Endometrial microvascular endothelial cells (primary cell): ENCODE data around the gene NBPF6. TPM values are rescaled to one million over a fixed set of nuclear protein-coding genes. Genes with fewer than 3 reads are reported as not detected.
"Not testable (repeated sequence)": the region's sequence is repeated elsewhere in the genome, so short reads cannot be mapped to it uniquely, and the experiment has no call there.

ENCODE experiments used
- in situ Hi-C: cut with HindIII; loops from 2 replicates; pipeline ENCODE4 v1.10.0; 2017; ENCODE audit warnings: low sequenced_read_pairs, low pct_unique_long_range_greater_than_20kb; ENCODE audit errors: inconsistent ontology term
- total RNA-seq: library from RNA; depleted of rRNA; stranded (reverse); fragments of >200 nt; gene quantifications from one replicate; pipeline ENCODE4 v1.2.3, GENCODE V29; 2015; ENCODE audit errors: inconsistent ontology term

The NBPF6 gene, protein sequence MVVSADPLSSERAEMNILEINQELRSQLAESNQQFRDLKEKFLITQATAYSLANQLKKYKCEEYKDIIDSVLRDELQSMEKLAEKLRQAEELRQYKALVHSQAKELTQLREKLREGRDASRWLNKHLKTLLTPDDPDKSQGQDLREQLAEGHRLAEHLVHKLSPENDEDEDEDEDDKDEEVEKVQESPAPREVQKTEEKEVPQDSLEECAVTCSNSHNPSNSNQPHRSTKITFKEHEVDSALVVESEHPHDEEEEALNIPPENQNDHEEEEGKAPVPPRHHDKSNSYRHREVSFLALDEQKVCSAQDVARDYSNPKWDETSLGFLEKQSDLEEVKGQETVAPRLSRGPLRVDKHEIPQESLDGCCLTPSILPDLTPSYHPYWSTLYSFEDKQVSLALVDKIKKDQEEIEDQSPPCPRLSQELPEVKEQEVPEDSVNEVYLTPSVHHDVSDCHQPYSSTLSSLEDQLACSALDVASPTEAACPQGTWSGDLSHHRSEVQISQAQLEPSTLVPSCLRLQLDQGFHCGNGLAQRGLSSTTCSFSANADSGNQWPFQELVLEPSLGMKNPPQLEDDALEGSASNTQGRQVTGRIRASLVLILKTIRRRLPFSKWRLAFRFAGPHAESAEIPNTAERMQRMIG
- not detected for total RNA-seq

GRCh38 chr1:108450043-108450442, at the start of gene NBPF6:
NBPF6 (plus strand) TSS chr1:108450343; CDS start chr1:108450602, 259 bp downstream.
- in situ Hi-C loops, result not testable (repeated sequence)

DNA sequence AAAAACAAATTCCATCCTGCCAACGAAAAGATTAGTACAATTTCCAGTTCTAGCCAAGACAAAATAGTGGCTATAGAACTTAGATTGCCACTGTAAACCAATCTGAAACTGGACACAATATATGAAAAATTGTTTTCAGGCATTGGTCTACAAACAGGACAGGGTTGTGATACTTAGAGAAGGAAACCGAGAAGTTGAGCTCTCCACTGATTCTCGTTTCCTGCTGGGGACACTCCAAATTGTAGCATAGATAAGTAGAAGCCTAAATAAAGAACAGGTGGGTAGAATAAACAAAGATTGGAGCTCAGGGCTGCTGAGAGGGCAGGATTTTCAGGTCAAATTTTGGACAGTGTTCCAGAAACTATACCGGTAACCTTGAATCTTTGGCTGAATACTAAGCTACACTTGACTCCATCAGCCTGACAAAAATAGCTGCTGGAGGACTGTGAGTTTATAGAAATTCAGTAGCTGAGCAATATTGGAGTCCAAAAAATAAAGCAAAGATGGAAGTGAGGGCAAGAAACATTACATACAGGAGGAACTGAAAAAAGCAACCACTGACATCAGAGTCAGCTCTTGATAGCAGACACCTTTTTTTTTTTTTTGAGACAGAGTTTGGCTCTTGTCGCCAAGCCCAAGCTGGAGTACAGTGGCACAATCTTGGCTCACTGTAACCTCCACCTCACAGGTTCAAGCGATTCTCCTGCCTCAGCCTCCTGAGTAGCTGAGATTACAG, 38.9 kb upstream of the NBPF6 start:
- in situ Hi-C loops, result not testable (repeated sequence)

DNA sequence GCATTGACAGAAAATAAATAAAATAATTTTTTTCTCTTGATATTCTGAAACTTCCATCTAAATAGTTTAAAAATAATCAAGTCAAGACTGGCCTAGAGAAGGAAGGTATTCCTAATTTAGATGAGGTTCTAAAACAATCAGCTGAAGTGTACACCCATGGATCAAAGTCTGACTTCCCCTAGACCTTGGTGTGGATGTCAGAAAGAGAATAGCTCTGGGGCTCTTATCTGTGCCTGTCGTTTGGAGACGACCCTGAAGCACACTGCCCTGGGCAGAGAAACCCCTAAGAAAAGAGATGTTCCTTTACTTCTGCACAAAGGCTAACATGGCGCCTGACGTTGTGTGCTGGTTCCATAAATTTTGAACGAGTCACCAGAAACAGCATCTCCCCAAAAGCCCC, 30.0 kb upstream of the NBPF6 start:
- in situ Hi-C loops, result not testable (repeated sequence)

DNA sequence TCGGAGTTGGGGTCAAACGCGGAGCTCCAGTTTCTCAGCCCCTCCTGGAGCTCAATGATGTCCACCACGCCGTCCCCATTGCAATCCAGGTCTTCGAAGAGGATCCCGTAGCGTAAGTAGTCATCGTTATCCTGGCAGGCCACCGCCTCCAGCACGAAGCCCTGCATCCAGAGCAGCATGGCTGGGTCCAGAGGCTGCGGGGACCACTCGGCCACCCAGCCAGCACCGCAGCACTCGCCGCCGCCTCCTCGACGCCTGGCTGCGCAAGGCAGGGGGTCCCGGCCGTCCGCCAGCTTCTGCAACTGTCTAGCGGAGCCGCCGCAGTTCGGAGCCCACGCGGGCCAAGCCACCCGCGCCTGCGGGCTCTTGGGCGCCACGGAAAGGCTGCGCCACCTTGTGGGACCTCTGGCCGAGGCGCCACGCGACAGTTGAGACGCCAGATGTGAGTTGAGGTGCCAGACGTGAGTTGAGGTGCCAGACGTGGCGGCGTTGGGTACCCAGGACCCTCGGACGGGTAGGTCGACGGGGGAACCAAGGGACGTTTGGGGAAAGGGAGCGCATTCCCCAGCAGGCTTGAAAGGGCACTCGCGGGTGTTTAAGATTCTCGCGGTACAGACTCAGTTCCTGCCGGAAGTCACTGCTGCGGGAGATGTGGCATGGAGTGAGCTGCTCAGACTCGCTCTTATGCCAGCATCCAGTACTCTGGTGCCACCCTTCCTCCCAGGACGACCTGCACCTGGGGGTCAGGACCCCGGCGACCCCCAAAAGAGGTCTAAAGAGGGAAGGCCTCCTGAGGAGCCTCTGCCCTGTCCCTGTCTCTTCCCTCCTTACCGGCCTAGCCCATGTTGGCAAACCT, 28.9 kb upstream of the NBPF6 start:
- in situ Hi-C loops, result not testable (repeated sequence)

GRCh38 chr1:108426877-108427276, 23.3 kb upstream of the NBPF6 start:
- in situ Hi-C loops, result not testable (repeated sequence)

GRCh38 chr1:108432002-108432401, 18.1 kb upstream of the NBPF6 start:
- in situ Hi-C loops, result not testable (repeated sequence)

- in situ Hi-C loops, result not testable (repeated sequence)
Measured at GRCh38 chr1:108433404-108433803, 16.7 kb upstream of the NBPF6 start.

DNA sequence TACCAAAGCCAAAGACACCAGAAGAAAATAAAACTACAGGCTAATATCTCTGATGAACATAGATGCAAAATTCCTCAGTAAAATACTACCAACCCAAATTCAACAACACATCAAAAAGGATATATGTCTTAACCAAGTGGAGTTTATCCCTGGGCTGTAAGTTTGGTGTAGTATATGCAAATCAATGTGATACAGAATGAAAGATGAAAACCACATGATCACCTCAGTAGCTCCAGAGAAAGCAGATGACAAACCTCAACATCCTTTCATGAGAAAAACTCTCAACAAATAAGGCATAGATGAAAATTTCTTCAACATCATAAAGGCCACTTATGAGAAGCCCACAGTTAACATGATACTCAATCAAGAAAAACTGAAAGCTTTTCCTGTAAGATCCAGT, 11.6 kb upstream of the NBPF6 start:
- in situ Hi-C loops, result not testable (repeated sequence)

DNA sequence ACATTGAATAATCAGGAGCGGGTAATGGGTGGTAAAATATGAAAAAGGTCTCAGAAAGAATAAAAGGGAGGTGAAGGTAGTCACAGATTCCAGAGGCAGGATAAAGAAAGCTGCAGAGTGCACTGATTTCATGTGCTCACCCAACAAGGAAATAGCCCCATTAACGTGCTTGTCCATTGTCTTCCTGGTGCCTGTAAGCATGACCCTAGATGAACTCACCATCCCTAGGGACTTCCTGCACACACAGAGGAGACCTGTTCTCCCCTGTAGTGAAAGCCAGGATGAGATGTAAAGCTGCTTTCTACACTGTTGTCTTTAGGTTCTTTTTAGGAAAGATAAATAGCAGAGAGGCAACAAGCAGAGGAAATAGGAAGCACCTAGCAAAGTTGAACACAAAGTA, 4.4 kb downstream of the NBPF6 start:
- in situ Hi-C loops, result not testable (repeated sequence)

GRCh38 chr1:108458661-108459060, 8.5 kb downstream of the NBPF6 start:
- in situ Hi-C loops, result not testable (repeated sequence)

- in situ Hi-C loops, result not testable (repeated sequence)
Measured at GRCh38 chr1:108461758-108462157, 11.6 kb downstream of the NBPF6 start.

DNA sequence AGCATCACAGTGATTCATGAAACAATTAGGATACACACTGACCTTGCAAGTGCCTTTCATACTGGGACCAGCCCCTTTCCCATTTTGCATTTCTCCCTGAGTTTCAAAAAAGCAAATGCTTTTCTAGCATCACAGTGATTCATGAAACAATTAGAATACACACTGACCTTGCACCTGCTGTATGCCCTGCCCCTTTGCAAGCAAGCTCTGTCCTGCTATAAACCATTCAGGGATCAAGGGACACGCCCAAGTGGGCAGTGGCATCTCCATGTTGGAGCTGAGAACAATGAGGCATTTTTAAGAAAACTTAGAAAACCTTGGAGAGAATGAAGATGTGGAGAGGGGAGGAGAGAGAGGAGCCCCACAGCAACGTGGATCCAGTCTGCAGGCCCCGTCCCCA, 13.8 kb downstream of the NBPF6 start:
- in situ Hi-C loops, result not testable (repeated sequence)

DNA sequence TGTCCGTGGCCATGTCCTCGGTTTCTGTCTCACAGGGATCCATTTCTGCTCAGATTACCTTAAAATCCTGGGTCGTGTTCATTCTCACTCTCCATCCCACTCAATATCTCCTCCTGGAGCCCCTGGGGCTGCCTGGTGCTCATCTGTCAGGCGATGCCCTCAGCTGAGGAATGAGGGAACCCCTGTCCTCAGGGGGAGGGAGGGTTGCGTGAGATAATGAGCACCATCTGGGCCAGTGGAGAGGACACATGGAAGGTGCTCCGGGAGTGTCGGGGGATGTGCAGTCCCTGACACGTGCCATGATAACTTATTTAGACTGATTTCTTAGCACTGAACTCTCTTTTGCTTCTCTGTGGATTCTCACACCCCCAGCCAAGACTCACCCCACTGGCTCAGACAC, 16.0 kb downstream of the NBPF6 start:
- in situ Hi-C loops, result not testable (repeated sequence)

DNA sequence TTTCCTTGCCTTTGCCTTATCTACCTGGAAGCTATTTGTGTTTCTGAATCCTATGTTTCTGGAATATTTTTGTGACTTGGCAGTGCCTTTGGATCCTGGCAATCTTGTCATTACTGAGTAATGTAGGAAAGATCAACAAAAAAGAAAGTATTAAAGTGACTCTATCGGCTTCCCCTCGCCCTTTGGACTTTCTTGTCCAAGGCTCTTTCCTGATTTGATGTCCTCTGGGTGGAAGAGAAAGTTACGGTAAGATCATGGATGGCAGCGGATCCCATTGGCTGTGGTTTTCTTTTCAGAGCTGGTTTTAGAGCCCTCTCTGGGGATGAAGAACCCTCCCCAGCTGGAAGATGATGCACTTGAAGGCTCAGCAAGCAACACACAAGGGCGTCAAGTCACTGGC, 17.0 kb downstream of the NBPF6 start:
- in situ Hi-C loops, result not testable (repeated sequence)

DNA sequence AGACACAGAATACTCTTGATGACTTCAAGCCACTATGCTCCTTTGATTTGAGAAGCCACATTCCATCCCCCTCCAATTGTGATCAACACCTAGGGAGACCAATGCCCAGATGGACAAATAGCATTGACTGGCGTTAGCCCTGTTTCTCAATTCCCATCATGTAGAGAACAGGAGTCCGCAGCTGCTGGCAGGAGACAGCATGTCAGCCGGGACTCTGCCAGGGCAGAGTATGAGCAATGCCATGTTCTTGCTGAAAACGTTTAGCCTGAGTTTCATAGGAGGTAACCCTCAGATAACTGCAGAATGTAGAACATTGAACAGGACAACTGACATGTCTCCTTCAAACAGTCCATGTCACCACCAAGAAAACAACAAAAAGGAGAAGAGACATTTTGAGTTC, 20.6 kb downstream of the NBPF6 start:
- in situ Hi-C loops, result not testable (repeated sequence)

DNA sequence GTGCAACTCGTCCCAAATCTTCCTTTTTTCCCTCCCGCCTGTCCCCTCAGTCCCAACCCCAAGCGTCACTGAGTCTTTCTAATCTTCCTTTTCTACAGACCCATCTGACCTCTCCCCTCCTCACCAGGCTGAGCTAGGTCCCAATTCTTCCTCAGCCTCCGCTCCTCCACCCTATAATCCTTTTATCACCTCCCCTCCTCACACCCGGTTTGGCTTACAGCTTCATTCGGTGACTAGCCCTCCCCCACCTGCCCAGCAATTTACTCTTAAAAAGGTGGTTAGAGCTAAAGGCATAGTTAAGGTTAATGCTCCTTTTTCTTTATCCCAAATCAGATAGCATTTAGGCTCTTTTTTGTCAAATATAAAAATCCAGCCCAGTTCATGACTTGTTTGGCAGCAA, 24.4 kb downstream of the NBPF6 start:
- in situ Hi-C loops, result not testable (repeated sequence)

- in situ Hi-C loops, result no loop called here
Measured at GRCh38 chr1:108478429-108479015, 28.4 kb downstream of the NBPF6 start.

- in situ Hi-C loops, result no loop called here
Measured at GRCh38 chr1:108482708-108483107, 32.6 kb downstream of the NBPF6 start.
